H9 (cell line): ENCODE measurements around the gene SLC7A4. TPM values are rescaled to one million over a fixed set of nuclear protein-coding genes. Genes with fewer than 3 reads are reported as not detected.

Experiments
- DNase-seq: peaks from one replicate; pipeline ENCODE4 v3.0.0-alpha.2; 2017
- H2AFZ ChIP-seq: one replicate; pipeline ENCODE4 v1.6.1; 2013; ENCODE audit warnings: mild to moderate bottlenecking, low read length, control low read depth, moderate library complexity
- H2AK5ac ChIP-seq: 2 replicates; pipeline ENCODE4 v1.6.1; 2013; ENCODE audit warnings: low read length, control low read depth, mixed read lengths; ENCODE audit not compliant: insufficient read length
- H2BK120ac ChIP-seq: one replicate; pipeline ENCODE4 v1.6.1; 2013; ENCODE audit warnings: low read depth, mild to moderate bottlenecking, low read length, control low read depth, inconsistent platforms; ENCODE audit not compliant: poor library complexity, severe bottlenecking
- H2BK12ac ChIP-seq: 2 replicates; pipeline ENCODE4 v1.6.1; 2013; ENCODE audit warnings: low read length, control low read depth, mixed read lengths, low read depth; ENCODE audit not compliant: insufficient read length
- H2BK15ac ChIP-seq: 2 replicates; pipeline ENCODE4 v1.6.1; 2013; ENCODE audit warnings: low read depth, low read length, control low read depth
- H2BK20ac ChIP-seq: one replicate; pipeline ENCODE4 v1.6.1; 2013; ENCODE audit warnings: low read depth, mild to moderate bottlenecking, low read length, control low read depth, inconsistent platforms; ENCODE audit not compliant: poor library complexity, severe bottlenecking
- H2BK5ac ChIP-seq: 2 replicates; pipeline ENCODE4 v1.6.1; 2013; ENCODE audit warnings: low read length, control low read depth, mixed read lengths; ENCODE audit not compliant: insufficient read length
- H3K14ac ChIP-seq: 2 replicates; pipeline ENCODE4 v1.6.1; 2013; ENCODE audit warnings: low read length, control low read depth; ENCODE audit not compliant: insufficient read depth
- H3K18ac ChIP-seq: 2 replicates; pipeline ENCODE4 v1.6.1; 2013; ENCODE audit warnings: low read depth, mild to moderate bottlenecking, mixed read lengths, low read length, control low read depth; ENCODE audit not compliant: insufficient read length
- H3K23ac ChIP-seq: 2 replicates; pipeline ENCODE4 v1.6.1; 2013; ENCODE audit warnings: low read length, control low read depth, mixed read lengths, low read depth; ENCODE audit not compliant: insufficient read length
- H3K23me2 ChIP-seq: 2 replicates; pipeline ENCODE4 v1.6.1; 2013; ENCODE audit warnings: low read depth, mild to moderate bottlenecking, mixed read lengths, low read length, control low read depth; ENCODE audit not compliant: insufficient read length, poor library complexity, severe bottlenecking
- H3K27ac ChIP-seq: 2 replicates; pipeline ENCODE4 v1.5.1; 2013; ENCODE audit warnings: low read length, control low read depth, mixed read lengths, low read depth; ENCODE audit not compliant: insufficient read length
- H3K27me3 ChIP-seq: 2 replicates; pipeline ENCODE4 v1.6.1; 2013; ENCODE audit warnings: low read length, control low read depth, inconsistent platforms; ENCODE audit not compliant: insufficient read depth
- H3K4ac ChIP-seq: 2 replicates; pipeline ENCODE4 v1.6.1; 2013; ENCODE audit warnings: low read depth, mild to moderate bottlenecking, control low read depth, inconsistent platforms, low read length, moderate library complexity
- H3K4me1 ChIP-seq: 2 replicates; pipeline ENCODE4 v1.6.1; 2013; ENCODE audit warnings: low read length, control low read depth, inconsistent platforms; ENCODE audit not compliant: insufficient read depth
- H3K4me2 ChIP-seq: 2 replicates; pipeline ENCODE4 v1.6.1; 2013; ENCODE audit warnings: low read length, control low read depth, mixed read lengths; ENCODE audit not compliant: insufficient read length, insufficient read depth
- H3K56ac ChIP-seq: 2 replicates; pipeline ENCODE4 v1.6.1; 2013; ENCODE audit warnings: low read depth, mild to moderate bottlenecking, mixed read lengths, low read length, control low read depth; ENCODE audit not compliant: insufficient read length
- H3K79me1 ChIP-seq: 2 replicates; pipeline ENCODE4 v1.6.1; 2013; ENCODE audit warnings: low read depth, mild to moderate bottlenecking, moderate library complexity, low read length, control low read depth, inconsistent platforms; ENCODE audit not compliant: insufficient read depth, poor library complexity, severe bottlenecking
- H3K79me2 ChIP-seq: 2 replicates; pipeline ENCODE4 v1.6.1; 2013; ENCODE audit warnings: low read length, control low read depth, inconsistent platforms; ENCODE audit not compliant: insufficient read depth
- H3K9ac ChIP-seq: 2 replicates; pipeline ENCODE4 v1.6.1; 2013; ENCODE audit warnings: low read length, control low read depth, mixed read lengths; ENCODE audit not compliant: insufficient read length; ENCODE audit errors: extremely low read depth
- H3K9me3 ChIP-seq: one replicate; pipeline ENCODE4 v1.6.1; 2013; ENCODE audit warnings: low read depth, low read length, inconsistent platforms; ENCODE audit not compliant: control insufficient read depth
- H3T11ph ChIP-seq: one replicate; pipeline ENCODE4 v1.6.1; 2013; ENCODE audit warnings: mild to moderate bottlenecking, low read length, control low read depth, inconsistent platforms
- H4K20me1 ChIP-seq: one replicate; pipeline ENCODE4 v1.6.1; 2013; ENCODE audit not compliant: control insufficient read depth, insufficient read length, insufficient read depth
- H4K5ac ChIP-seq: 2 replicates; pipeline ENCODE4 v1.6.1; 2013; ENCODE audit warnings: low read depth, mild to moderate bottlenecking, mixed read lengths, low read length, control low read depth; ENCODE audit not compliant: insufficient read length
- H4K8ac ChIP-seq: replicated peaks from 2 replicates; pipeline ENCODE4 v1.6.1; 2013; ENCODE audit warnings: low read length, control low read depth, mixed read lengths, low read depth; ENCODE audit not compliant: insufficient read length
- H4K91ac ChIP-seq: 2 replicates; pipeline ENCODE4 v1.6.1; 2013; ENCODE audit warnings: low read depth, mild to moderate bottlenecking, moderate library complexity, mixed read lengths, low read length, control low read depth; ENCODE audit not compliant: insufficient read length
- H3K27ac Mint-ChIP-seq, 3 experiments: 2 replicates in 2 of 3; 3 replicates in 1 of 3; pipeline ENCODE4 v1.8.0; 2020 to 2021; ENCODE audit warnings: mixed read lengths in 3 of 3, mild to moderate bottlenecking in 1 of 3, moderate library complexity in 1 of 3
- H3K27me3 Mint-ChIP-seq: 2 replicates; pipeline ENCODE4 v1.8.0; 2021; ENCODE audit warnings: low read depth, mild to moderate bottlenecking, moderate library complexity, mixed read lengths
- H3K36me3 Mint-ChIP-seq, 3 experiments: 2 replicates in 2 of 3; 3 replicates in 1 of 3; pipeline ENCODE4 v1.8.0; 2020 to 2021; ENCODE audit warnings: low read depth in 3 of 3, mixed read lengths in 3 of 3; ENCODE audit not compliant: insufficient read depth in 1 of 3
- H3K4me1 Mint-ChIP-seq, 2 experiments: 2 replicates each; pipeline ENCODE4 v1.8.0; 2020; ENCODE audit warnings: mixed read lengths in 2 of 2
- H3K4me3 Mint-ChIP-seq, 2 experiments: 2 replicates in 1 of 2; 3 replicates in 1 of 2; pipeline ENCODE4 v1.8.0; 2020 to 2021; ENCODE audit warnings: mild to moderate bottlenecking in 2 of 2, mixed read lengths in 2 of 2, moderate library complexity in 1 of 2
- H3K9me3 Mint-ChIP-seq, 2 experiments: 2 replicates in 1 of 2; 3 replicates in 1 of 2; pipeline ENCODE4 v1.8.0; 2020; ENCODE audit warnings: mild to moderate bottlenecking in 2 of 2, mixed read lengths in 2 of 2, moderate library complexity in 1 of 2
- WGBS: extraction: QIAGEN DNeasy Blood & Tissue Kit; methylation state at CpG from one replicate; pipeline ENCODE4 v1.1.7; 2013; ENCODE audit warnings: missing lambda C conversion rate, low lambda C conversion rate, mixed read lengths; ENCODE audit not compliant: insufficient read length; ENCODE audit errors: extremely low coverage; 5-methylcytosine and 5-hydroxymethylcytosine counted together
- total RNA-seq: library from RNA; stranded (reverse); gene quantifications from 2 replicates; pipeline ENCODE4 v1.2.1, GENCODE V29; 2021
- TF ChIP-seq, protein P1 (sequence below): fragments of 200-600 bp; sonication (generic); conservative IDR thresholded peaks from 3 replicates; pipeline ENCODE4 v1.8.0; 2021; ENCODE audit warnings: antibody characterized with exemption, mild to moderate bottlenecking

Gene SLC7A4
- total RNA-seq, 1 experiment from 2014 or later = 0.09 TPM

DNA sequence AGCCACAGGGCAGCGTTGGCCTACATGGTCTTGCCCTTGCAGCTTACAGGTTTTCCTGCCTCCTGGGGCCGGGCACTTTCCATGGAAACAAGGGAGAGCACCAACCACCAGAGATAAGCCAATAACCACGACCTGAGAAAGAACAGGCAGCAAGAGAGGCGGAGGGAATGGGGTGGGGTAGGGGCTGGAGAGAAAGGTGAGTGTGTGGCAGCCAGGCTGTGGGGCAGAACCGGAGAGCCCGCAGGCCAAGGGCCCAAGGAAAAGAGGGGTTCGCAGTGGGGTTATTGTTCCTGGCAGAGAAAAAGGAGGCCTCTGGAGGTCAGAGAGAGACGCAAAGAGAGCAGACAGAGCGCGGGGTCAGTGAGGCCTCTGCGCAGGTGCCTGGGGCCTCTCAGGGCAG is 46.6 kb upstream of the SLC7A4 start:
- H3K56ac ChIP-seq = no peak overlapping the region
- DNase-seq = no peak
- H3K4me1 ChIP-seq = no peaks in the 10 kb centered on the region
- Mint-ChIP-seq H3K36me3 (no peaks in the 10 kb centered on the region; a peak in 1 of 7 replicates), H3K9me3 (no peaks in the 10 kb centered on the region), H3K4me3 (no peak overlapping the region; a peak in 1 of 5 replicates), H3K27ac (peak overlapping the region in 1 of 3 experiments; percentile 23; a peak in 1 of 7 replicates), H3K4me1 (no peaks in the 10 kb centered on the region; a peak in 1 of 4 replicates), H3K27me3 (no peaks in the 10 kb centered on the region)
- H3K27ac ChIP-seq = no peak overlapping the region
- H3T11ph ChIP-seq = no peak overlapping the region
- H3K23ac ChIP-seq = no peak overlapping the region
- H4K20me1 ChIP-seq = no peaks in the 10 kb centered on the region
- no peak overlapping the region for H2BK20ac ChIP-seq
- H2AFZ ChIP-seq = no peak overlapping the region
- H3K9me3 ChIP-seq = no peaks in the 10 kb centered on the region
- H3K4ac ChIP-seq = no peak overlapping the region
- no peaks in the 10 kb centered on the region for H3K23me2 ChIP-seq
- no peak overlapping the region for H4K8ac ChIP-seq
- H2BK120ac ChIP-seq = no peak overlapping the region
- no peak overlapping the region for H3K14ac ChIP-seq
- H2BK5ac ChIP-seq = no peak overlapping the region
- TF ChIP-seq, protein P1, sequence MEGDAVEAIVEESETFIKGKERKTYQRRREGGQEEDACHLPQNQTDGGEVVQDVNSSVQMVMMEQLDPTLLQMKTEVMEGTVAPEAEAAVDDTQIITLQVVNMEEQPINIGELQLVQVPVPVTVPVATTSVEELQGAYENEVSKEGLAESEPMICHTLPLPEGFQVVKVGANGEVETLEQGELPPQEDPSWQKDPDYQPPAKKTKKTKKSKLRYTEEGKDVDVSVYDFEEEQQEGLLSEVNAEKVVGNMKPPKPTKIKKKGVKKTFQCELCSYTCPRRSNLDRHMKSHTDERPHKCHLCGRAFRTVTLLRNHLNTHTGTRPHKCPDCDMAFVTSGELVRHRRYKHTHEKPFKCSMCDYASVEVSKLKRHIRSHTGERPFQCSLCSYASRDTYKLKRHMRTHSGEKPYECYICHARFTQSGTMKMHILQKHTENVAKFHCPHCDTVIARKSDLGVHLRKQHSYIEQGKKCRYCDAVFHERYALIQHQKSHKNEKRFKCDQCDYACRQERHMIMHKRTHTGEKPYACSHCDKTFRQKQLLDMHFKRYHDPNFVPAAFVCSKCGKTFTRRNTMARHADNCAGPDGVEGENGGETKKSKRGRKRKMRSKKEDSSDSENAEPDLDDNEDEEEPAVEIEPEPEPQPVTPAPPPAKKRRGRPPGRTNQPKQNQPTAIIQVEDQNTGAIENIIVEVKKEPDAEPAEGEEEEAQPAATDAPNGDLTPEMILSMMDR = no peak
- H3K27me3 ChIP-seq = no peaks in the 10 kb centered on the region
- no peak overlapping the region for H3K18ac ChIP-seq
- no peaks in the 10 kb centered on the region for H3K79me2 ChIP-seq
- H3K4me2 ChIP-seq = no peak overlapping the region
- H2AK5ac ChIP-seq = no peak overlapping the region
- no peak overlapping the region for H2BK12ac ChIP-seq
- no peak overlapping the region for H2BK15ac ChIP-seq
- H3K79me1 ChIP-seq = no peaks in the 10 kb centered on the region
- H3K9ac ChIP-seq = no peak overlapping the region
- no peak overlapping the region for H4K5ac ChIP-seq
- WGBS = no CpG with 5 or more reads among the region's 11 CpGs
- no peak overlapping the region for H4K91ac ChIP-seq
